Stimulated activated CD4-positive, alpha-beta T cell treated with anti-CD3 and anti-CD28 coated beads, TNF-alpha, amount 100 ng/mL, for 4 hours (primary cell): ENCODE measurements around the gene TECTB.
"Not testable (repeated sequence)": the region's sequence is repeated elsewhere in the genome, so short reads cannot be mapped to it uniquely, and the experiment has no call there.

Experiments
- DNase-seq, 3 experiments: peaks; one replicate each; pipeline ENCODE4 v3.0.0-alpha.2; 2020; ENCODE audit warnings: low read depth in 3 of 3

TECTB gene

DNA sequence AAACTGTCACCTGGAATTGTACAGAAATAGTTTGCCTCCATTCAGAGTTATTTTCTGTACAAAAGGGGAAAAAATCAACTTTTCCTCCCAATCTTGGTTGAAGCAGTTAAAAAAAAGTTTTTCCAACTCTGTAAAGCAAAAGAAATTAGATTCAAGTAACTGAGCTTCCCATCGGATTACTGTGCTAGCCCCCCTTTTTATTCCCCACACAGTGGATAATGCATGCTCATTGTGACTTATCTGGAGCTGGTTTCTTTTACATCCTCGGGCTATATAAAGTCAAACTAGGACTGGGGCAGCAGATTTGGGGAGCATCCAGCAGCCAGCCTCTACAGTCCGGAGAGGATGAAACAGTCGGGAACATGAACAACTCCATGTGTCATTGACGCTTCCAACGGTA lies at the start of gene TECTB:
Gene TECTB (plus strand): TSS at position 301 of the 400 bp plus-strand sequence. CDS start 335 bp downstream, outside the sequence.
- no peak for DNase-seq

DNA sequence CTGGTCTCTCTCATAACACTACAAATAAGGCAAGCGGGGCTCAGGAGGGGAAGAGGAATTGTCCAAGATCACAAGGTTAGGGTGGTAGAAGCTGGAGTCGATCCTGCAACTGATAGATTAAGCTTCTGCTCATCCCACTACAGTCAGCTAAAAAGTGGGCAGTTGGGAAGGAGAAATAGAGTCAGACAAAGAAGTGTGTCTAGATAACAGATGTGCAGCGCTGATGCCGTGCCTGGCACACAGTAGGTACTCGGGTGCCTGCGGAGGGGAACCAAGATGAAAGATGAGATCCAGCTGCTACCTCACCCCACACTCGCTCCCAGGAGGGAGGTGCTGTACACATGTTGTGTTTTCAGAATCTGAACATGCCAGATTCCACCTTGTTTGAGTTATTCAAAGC lies 48.1 kb upstream of the TECTB start:
- no peak for DNase-seq

DNA sequence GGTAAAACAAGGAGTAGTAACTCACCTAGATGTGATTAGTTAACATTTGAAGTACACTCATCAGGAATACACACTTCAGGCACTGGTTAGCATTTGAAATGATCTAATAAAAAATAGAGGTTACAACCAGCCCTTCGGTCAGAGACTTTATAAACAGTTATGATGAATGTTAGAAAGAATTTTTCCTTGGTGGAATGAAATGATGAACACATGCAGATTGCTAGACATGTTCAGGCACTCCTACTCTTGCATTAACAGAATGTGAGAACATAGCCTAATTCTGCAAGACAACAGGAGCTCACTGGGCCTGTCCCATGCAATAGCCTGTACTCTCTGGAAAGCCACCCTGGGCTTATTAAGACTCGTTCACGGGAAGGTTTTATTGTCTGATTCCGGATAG lies 47.3 kb upstream of the TECTB start:
- DNase-seq: no peak

DNA sequence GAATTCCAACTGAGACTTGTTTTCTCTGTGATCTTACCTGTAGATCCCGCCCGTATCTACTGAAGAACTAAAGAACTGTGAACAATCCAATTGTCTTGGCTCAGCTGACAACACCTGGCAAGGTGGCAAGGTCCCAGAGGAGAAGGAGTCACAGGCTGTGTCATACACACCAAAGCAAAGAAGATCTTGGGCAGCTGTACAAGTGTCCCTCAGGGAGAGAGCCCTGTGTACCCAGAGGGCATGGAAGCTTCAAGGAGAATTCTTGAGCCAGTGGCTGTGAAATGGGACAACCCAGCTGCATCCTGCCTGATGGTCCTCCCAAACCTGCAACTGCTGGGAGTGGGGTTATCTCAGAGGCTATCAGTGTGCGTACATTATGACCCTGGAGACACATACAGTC lies 46.7 kb upstream of the TECTB start:
- no peak for DNase-seq

DNA sequence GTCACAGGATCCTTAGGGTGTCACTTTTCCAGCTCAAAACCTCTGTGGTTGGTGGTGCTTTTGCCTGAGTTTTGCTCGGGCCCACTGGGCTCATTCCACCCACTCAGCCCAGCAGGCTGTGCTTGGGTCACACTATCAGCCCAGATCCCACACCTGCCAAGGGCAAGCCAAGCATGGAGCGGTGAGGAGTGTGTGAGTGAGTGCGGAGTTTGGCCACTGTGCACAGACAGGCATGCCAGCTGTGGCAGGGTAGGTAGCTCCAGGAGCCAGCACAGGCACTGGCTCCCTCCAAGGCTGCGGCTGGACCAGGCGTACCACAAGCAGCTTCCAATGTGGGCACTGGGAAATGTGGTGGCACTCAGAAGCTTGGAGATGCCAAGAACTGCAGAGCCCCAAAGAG lies 43.9 kb upstream of the TECTB start:
- no peak for DNase-seq

DNA sequence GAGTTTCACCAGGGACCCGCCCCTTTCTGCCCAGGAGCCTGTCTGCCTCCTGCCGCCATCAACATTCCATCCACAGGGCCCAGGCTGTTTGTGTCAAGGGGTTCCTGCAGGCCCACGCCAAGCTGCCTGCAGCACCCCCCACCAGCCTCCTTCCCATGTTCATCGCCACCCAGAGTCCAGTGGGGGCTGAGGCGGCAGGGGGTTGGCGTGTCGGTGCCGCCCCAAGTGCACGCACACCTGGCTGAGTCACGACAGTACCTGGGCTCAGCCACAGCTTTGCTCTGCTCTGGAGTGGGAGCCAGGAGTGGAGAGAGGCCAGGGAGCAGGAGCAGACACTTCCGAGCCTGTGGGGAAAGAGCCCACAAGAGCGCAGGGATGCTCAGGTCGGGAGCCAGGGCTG lies 42.8 kb upstream of the TECTB start:
- DNase-seq: no peak

DNA sequence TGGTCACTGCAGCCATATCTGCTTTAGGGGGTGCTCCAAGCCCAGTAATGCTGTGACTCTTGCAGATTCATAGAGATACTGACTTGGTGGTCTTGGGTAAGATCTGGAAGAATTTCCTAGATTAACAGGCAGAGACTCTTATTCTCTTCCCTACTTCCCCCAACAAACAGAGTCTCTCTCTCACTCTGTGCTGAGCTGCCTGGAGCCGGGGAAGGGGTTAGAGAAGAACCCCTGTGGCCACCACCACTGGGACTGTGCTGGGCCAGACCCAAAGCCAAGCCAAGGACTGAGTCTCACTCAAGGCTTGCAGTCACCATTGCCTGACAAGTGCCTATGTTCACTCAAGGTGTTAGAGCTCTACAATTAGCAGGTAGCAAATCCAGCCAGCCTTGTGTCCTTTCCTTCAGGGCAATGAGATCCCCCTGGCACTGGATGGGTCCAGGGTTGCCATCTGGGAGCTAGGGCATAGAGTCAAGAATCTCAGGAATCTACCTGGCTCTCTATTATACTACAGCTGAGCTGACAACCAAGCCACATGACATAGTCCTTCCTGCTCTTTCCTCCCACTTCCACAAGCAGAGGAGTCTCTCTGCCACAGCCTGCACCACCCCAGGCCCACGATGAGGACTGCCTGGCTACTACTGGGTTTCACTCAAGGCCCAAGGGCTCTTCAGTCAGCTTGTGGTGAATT lies 41.4 kb upstream of the TECTB start:
- DNase-seq: no peak

DNA sequence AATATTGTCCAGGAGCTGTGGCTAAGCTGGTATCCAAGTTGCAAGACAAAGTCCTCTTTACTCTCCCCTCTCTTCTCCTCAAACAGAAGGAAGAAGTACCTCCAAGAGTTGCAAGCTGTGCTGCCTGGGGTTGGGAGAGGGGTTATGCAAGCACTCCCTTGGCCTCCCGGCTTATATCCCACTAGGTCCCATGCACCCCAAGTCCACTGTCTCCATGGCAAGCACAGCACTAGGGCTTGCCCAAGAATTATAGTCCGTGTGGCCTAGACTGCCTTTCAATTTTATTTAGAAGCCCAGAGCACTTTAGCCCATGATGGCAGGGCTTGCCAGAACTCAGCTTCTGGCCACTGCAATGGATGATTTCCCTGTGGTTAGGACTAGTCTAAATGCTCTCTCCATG lies 40.4 kb upstream of the TECTB start:
- no peak for DNase-seq

DNA sequence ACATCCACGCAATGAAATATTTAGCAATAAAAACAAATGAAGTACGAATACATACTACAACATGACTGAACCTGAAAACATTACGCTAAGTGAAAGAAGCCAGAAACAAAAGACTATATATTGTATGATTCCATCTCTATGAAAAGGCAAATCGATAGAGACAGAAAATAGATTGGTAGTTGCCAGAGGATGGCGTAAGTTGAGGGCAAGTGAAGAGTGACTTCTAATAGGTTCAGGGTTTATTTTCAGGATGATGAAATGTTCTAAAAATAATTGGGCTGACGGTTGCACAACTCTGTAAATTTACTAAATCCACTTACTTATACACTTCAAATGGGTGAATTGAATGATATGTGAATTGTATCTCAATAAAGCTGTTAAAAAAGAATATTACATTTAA lies 39.5 kb upstream of the TECTB start:
- DNase-seq: no peak

DNA sequence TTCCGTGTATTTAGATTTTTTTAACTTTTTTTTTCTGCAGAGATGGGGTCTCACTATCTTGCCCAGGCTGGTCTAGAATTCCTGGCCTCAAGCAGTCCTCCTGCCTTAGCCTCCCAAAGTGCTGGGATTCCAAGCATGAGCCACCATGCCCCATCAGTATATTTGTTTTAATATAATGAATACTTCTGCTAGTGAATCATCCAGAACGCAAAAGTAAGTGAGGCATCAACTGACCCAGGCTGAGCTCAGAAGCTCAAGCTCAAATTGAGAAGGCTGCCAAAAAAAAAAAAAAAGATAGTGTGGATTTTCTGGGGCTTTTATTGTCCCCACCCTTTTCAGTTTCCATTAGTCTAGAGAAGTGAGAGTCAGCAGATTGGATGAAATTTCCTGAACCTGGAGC lies 39.0 kb upstream of the TECTB start:
- DNase-seq: no peak

DNA sequence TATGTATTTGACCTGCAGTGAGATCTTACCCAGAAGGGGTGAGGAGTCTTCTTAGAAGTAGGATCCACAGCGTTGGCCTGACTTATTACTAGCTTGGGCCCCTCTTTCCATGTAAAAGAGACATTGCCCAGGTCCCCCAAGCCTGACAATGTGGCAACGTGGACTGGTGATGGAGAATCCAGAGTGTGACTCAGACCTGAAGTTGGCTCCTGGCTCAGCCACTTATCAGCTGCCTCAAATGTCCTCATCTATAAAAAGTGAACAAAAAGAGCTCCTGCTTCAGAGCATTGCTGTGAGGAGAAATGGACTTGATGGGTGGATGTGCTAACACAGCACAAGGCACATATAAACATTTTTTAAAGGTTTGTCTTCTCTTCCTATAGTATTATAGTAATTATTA lies 35.4 kb upstream of the TECTB start:
- no peak for DNase-seq

DNA sequence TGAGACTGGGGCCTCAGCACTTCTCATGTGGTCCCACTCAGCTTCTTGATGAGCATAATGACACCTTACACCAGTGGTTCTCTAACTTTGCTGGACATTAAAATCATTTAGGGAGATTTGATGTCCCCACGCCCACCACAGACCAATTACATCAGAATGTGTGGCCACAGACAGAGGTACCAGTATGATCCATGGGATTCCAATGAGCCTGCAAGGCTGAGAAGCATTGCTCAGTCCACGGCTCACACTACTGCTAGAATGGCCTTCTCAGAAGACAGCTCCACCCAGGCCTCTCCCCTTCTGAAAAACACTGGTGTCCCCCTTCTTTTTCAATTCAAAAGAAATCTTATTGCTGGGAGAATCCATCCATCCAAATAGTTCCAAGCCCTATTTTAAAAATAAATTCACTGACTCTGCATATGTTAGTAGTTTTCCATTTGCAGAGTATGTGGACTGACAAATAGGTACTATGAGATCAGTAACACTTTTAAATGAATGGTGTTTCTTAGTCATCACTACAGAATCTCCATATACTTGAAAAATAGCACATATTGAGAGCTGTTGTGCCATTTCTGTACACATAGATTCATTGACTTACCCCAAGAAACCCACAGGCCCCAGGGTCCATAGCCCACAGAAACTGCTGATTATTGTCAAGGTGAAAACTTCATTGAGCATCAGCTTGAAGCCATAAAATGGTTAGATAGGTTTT lies 34.5 kb upstream of the TECTB start:
- DNase-seq: no peak

DNA sequence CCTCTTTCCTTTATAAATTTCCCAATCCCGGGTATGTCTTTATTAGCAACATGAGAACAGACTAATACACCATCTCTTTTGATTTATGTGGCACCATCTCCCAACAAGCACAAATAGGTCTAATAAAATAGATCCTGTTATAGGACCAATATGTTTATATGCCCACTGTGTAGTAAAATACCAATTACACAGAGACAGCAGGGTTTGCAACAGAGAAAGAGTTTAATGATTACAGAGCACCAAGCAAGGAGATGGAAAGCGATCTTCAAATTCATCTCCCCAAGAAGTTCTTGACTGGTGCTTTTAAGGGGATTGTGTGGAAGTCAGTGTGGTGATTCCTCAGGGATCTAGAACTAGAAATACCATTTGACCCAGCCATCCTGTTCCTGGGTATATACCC lies 33.5 kb upstream of the TECTB start:
- no peak for DNase-seq

DNA sequence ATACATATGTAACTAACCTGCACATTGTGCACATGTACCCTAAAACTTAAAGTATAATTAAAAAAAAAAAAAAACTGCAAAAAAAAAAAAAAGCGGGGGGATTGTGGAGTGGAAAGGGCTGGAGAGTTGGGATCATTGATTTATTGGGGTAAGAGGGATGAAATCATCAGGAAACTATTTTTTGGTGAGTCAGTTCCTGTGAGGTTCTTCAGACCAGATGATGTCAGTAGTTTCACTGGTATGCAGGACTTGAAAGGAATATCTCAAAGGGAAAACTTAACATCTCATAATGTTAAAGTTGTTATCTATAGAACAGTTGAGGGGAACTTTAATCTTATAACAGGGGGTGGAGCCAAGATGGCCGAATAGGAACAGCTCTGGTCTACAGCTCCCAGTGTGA lies 32.6 kb upstream of the TECTB start:
- DNase-seq: no peak

DNA sequence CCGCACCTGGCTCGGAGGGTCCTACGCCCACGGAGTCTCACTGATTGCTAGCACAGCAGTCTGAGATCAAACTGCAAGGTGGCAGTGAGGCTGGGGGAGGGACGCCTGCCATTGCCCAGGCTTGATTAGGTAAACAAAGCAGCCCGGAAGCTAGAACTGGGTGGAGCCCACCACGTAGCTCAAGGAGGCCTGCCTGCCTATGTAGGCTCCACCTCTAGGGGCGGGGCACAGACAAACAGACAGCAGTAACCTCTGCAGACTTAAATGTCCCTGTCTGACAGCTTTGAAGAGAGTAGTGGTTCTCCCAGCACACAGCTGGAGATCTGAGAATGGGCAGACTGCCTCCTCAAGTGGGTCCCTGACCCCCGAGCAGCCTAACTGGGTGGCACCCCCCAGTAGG lies 32.0 kb upstream of the TECTB start:
- DNase-seq: not testable (repeated sequence)

DNA sequence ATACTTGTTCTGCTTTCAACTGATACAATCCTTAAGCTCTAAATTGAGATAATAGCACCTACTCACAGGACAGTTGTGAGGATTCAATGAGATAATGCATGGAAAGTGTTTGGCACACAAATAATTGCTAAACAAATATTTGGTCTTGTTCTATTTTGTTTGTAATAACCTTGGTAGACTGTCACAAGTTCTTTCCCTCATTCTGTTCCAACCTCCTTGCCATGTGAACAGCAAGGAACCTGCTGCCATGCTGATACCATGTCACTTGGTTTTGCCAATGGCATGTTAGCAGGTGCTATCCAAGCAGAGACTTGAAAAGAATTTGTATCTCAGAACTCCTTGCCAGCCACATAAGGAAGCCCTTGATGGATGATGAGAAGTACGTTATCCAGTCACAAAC lies 24.8 kb upstream of the TECTB start:
- no peak for DNase-seq

DNA sequence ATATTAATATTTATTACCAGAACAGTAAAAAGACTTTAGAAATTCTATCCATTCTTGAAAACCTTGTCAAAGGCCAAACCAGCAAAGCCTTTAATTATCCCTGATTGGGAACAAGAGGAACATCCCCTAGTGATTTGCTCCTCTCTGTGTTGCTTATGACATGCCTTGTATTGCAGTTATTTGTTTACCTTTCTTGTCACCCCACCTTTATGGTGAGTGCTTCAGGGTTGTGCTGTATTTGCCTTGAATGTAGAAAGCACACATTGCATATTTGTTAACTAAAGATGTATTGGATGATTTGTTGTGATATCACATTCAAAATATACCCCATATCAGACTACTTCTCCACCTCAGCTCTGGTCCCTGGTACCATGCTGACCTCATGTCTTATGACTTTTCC lies 23.5 kb upstream of the TECTB start:
- no peak for DNase-seq

DNA sequence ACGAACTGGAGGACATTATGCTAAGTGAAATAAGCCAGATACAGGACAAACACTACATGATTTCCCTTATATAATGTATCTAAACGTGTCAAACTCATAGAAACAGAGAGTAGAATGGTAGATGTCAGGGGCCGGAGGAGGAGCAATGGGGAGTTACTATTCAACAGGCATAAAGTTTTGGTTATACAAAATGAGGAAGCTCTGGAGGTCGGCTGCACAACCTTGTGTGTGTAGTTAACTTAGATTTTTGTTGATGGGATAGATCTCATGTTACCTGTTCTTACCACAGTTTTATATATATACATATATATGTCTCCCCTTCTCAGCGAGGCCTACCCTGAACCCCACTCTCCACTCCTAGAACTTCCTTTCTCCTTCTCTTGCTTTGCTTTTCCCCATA lies 22.4 kb upstream of the TECTB start:
- no peak for DNase-seq

DNA sequence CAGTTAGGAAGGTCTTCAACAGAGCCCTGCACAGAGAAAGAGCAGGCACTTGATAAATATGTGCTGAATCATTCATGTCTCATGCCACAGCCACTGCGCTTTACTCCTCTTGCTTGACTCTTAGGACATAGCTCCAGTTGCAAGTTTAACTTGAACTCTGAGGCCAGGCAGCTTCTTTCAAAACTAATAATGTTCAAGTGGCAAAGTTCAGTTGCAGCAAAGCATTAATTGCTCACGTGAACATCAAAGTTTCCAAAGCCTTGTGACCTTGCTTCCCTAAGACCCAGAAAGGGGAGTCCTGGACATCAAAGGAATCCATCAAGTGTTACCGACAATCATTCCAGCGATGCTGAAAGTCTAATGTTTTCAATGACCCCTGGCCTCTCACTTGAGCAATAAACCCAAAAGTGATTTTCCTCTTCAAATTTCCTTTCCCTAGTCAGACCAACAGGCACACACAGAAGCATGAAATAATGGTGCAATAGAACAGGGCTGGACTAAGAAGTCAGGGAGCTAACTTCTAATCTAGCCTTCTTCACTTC lies 21.8 kb upstream of the TECTB start:
- no peak for DNase-seq

DNA sequence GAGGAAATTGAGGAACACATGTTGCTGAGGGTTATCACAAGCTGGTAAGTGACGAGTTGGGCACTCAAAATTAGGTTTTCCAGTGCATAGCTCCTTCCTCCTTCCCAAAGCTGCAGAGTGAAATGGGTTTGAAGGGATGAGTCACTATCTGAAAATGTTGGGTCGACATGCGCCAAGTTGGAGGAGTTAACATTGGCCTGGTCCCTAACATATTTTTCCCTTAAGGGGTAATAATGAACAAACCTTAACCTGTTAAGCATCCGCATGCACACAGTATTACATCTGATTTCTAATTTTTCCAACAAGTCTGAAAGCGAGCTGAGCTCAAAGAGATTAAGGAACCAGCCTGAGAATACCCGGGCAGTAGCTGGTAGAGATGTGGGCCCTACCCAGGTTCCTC lies 20.7 kb upstream of the TECTB start:
- DNase-seq: no peak

DNA sequence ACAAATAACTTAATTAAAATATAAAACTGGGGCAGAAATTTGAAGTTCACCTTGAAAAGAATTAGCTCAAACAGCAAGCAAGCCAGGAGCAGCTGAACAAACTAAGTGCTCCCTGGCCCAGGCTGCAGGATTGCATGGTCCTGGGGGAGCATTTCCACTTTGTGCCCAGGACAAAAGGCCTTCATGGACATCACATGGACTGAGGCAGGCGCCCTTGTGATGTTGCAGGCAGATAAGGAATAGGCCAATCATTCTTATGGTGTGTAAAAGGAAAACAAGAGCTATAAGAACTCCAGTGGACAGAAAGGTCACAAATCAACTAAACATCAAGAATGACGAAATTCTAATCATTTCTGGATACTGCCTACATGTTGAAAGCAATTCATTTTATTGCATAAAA lies 17.5 kb upstream of the TECTB start:
- DNase-seq: no peak

DNA sequence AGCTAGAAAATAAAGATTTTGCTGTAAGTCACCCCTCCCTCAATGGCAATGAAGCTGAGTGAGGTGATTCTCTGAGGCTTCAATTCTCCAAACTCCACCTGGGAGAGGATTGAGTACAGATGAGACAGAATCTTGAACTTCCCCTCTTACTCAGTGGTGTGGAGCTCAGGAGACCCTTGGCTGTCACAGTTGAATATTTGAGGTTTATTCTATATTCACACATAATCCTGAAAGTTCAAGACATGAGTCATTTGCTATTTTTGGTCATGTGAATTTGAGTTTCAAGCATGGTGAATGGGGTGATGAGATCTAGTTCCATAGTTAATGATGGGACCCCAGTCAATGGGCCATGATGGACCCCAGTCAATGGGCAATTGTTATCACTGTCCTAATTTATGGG lies 13.9 kb upstream of the TECTB start:
- DNase-seq: no peak

DNA sequence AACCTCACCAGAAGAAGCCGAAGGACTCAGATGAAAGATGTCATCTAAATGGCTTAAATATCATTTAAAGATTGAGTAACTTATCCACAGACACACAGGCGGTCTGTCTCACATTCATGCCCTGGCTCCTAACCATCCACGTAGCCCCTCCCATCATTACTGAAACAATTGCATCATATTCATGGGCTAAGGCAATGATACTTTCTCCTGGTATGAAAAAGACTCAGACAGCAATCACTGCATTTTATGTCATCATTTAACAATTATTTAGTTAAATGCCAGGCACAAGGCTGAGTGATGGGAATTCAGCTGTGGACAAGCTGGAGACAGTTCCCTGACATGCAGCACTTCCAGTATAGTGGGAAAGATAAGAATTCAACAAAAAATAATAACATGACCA lies 11.2 kb upstream of the TECTB start:
- no peak for DNase-seq

DNA sequence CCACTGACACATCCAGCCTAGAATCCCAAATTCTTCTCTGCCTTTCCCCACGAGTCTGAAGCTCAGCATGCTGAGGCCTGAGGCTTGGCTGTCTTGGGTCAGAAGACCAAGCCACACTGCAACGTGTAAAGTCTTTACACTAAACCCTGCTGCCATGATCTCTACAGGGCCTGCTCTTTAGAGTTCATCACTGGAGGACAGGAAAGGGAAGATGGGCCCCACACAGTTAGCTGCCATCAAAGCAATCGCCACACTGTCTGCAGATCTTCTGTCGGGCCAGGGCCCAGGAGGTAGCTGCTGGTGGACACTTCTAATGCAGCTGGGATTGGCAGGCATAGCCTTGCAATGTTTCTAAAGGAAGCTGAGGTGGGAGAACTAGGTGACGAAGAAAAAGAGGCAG lies 8.4 kb upstream of the TECTB start:
- no peak for DNase-seq
